Heart left ventricle (tissue), 16 donors: ENCODE results near the gene CENPV. TPM values are rescaled to one million over a fixed set of nuclear protein-coding genes. Genes with fewer than 3 reads are reported as not detected.
"Not testable (repeated sequence)": the region's sequence is repeated elsewhere in the genome, so short reads cannot be mapped to it uniquely, and the experiment has no call there.

ENCODE experiments used
- ATAC-seq, 4 donors: fragments of 200-7000 bp; cut with Tn5 transposase; one replicate each; pipeline ENCODE4 v1.9.1; 2020 to 2022; ENCODE audit warnings: moderate library complexity in 4 of 4, mild to moderate bottlenecking in 3 of 4, moderate number of reproducible peaks in 1 of 4
- DNase-seq, 5 donors: peaks; one replicate each; pipeline ENCODE4 v3.0.0-alpha.2; 2020
- H3K27ac ChIP-seq, 12 donors: fragments of 200-600 bp; sonication (generic) in 4 of 12; one replicate each; pipeline versions ENCODE4 v1.5.0 to v1.8.0; 2016 to 2022; ENCODE audit warnings: mild to moderate bottlenecking in 2 of 12
- H3K27me3 ChIP-seq, 9 donors: fragments of 200-600 bp; sonication (generic) in 2 of 9; one replicate each; pipeline versions ENCODE4 v1.5.1 to v1.8.0; 2016 to 2022; ENCODE audit warnings: mild to moderate bottlenecking in 3 of 9
- H3K36me3 ChIP-seq, 9 donors: fragments of 200-600 bp; sonication (generic) in 2 of 9; one replicate each; pipeline versions ENCODE4 v1.5.0 to v1.8.0; 2018 to 2022; ENCODE audit warnings: mild to moderate bottlenecking in 2 of 9
- H3K4me1 ChIP-seq, 12 donors: fragments of 200-600 bp; sonication (generic) in 4 of 12; one replicate each; pipeline versions ENCODE4 v1.5.0 to v1.8.0; 2016 to 2022; ENCODE audit warnings: mild to moderate bottlenecking in 3 of 12
- H3K4me3 ChIP-seq, 12 donors: fragments of 200-600 bp; sonication (generic) in 4 of 12; one replicate each; pipeline versions ENCODE4 v1.5.0 to v1.8.0; 2017 to 2022; ENCODE audit warnings: mild to moderate bottlenecking in 9 of 12, moderate library complexity in 4 of 12
- H3K9me3 ChIP-seq, 12 donors: fragments of 200-600 bp; sonication (generic) in 4 of 12; one replicate each; pipeline versions ENCODE4 v1.5.0 to v1.8.0; 2016 to 2022; ENCODE audit warnings: mild to moderate bottlenecking in 1 of 12
- CTCF ChIP-seq, 12 donors: fragments of 200-600 bp; sonication (generic) in 4 of 12; IDR thresholded peaks; one replicate each; pipeline versions ENCODE4 v1.5.0 to v1.8.0; 2018 to 2022; ENCODE audit warnings: antibody characterized with exemption in 12 of 12, mild to moderate bottlenecking in 5 of 12
- POLR2A ChIP-seq, 2 donors: fragments of 450-650 bp; IDR thresholded peaks; one replicate each; pipeline ENCODE4 v1.6.1; 2017; ENCODE audit warnings: antibody characterized with exemption in 2 of 2, mild to moderate bottlenecking in 2 of 2, moderate library complexity in 2 of 2
- WGBS, 4 donors: extraction: QIAGEN DNeasy Blood & Tissue Kit in 2 of 4; methylation state at CpG; one replicate each; pipeline versions ENCODE4 v1.1.5 to v1.1.7; 2013 to 2018; 5-methylcytosine and 5-hydroxymethylcytosine counted together
- intact Hi-C, 10 donors: fragments of 100-400 bp; cut with DNase I; formaldehyde crosslinking; loops; one replicate each; pipeline versions ENCODE4 v1.11.1 to v1.14.2; 2022
- polyA plus RNA-seq, 2 donors: library from polyadenylated mRNA; stranded (reverse); fragments of 200-250 nt; gene quantifications; one replicate each; pipeline ENCODE4 v1.2.3, GENCODE V29; 2013
- total RNA-seq, 9 donors: library from RNA; depleted of rRNA in 2 of 9; stranded (reverse); fragments of >200 nt in 2 of 9; fragmentation: NEBNext Ultra II Directional in 3 of 9; extraction: Animal tissue kit (Norgen Biotek cat#: 25700) in 3 of 9; gene quantifications; one replicate each; pipeline versions ENCODE4 v1.1.0 to v1.2.4, GENCODE V29; 2016 to 2023
- donor health status: ischemic (EF 13 %, LVEDD 7.1; RV severe dilation, severe dysfunction).
- donor health status: healthy with polysubstance abuse.
- donor health status: DM: no; HTN: yes; CAD: no.
- donor health status: DM: no; HTN: no; CAD: no.
- donor health status: ischemic (EF 25% LVEDD 6.9; RV normal size, moderate dysfunction).
- donor health status: ischemic (EF 25% LVEDD 5.7; RV mildly dilated, moderate dysfunction).
- donor health status: healthy.
- donor health status: DM: yes; HTN: yes; CAD: no.
- donor health status: ischemic (EF 35%, LVEDD 5.7; RV mildly dilated, moderate dysfunction).
- donor health status: nonischemic (EF 11% LVEDD 7.7; RV severe dilation, severe dysfunction).
- donor health status: DM: yes; HTN: yes; CAD: no.
- donor health status: PGD.
- donor health status: ischemic (EF 29% LVEDD 5.4; RV normal size, mild dysfunction).
- donor health status: nonischemic (EF 23%, LVEDD 6.1; RV moderate dilation, normal function).

CENPV gene
- total and polyA plus RNA-seq, 11 donors: 9.1 to 18.7 (median 11.5) TPM

DNA sequence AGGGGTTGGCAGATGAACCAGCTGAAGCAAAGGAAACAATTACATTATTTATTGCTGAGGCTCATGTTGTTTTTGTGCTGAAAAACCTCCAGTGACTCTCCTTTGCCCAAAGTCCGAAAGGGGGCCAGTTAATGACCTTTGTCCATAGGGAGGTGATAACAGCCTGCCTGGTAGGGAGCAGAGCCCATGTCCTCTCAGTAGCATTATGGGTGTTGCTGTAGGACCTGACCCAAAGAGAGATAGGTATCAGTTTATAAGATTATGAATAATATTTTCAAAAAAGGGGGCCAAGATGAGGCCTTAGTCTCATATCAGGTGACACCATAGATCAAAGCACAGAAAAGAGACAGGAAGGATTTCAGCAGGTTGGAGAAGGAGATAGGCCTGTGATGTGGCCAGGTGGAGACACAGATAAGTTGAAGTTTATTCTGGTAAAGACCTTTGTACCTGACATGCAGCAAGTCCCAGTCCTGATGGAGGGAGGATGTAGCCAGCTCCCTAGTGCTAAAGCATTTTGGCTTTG lies 55.1 kb downstream of the CENPV start:
- H3K36me3 ChIP-seq: peaks cover 0 to 23% (median 8%) of the 10 kb centered on the region in 9 donors
- DNase-seq: no peak
- no peak overlapping the region for H3K4me3 ChIP-seq
- H3K9me3 ChIP-seq: no peaks in the 10 kb centered on the region
- TF ChIP-seq POLR2A (IDR thresholded peaks at IDR 0.05): no peak
- no peak for TF ChIP-seq CTCF (IDR thresholded peaks at IDR 0.05)
- no peak for ATAC-seq
- no peaks in the 10 kb centered on the region for H3K27me3 ChIP-seq
- intact Hi-C loops: no loop called here
- WGBS, 4 donors: 95 to 100% (median 98%) methylated on average over 1 of the region's 1 CpG
- no peak overlapping the region for H3K27ac ChIP-seq
- H3K4me1 ChIP-seq: no peaks in the 10 kb centered on the region

GRCh38 chr17:16297367-16298139 lies 55.7 kb downstream of the CENPV start:
- Histone ChIP-seq H3K27me3 (no peaks in the 10 kb centered on the region), H3K4me3 (no peak overlapping the region), H3K9me3 (no peaks in the 10 kb centered on the region), H3K27ac (no peak overlapping the region), H3K4me1 (no peaks in the 10 kb centered on the region), H3K36me3 (peaks cover 0 to 23% (median 8%) of the 10 kb centered on the region in 9 donors)
- intact Hi-C loops: no loop called here
- DNase-seq (no peak), ATAC-seq (no peak)
- TF ChIP-seq POLR2A (IDR thresholded peaks at IDR 0.05): no peak
- no peak for TF ChIP-seq CTCF (IDR thresholded peaks at IDR 0.05)
- 82 to 85% (median 83%) methylated on average over 10 to 11 of the region's 11 CpGs for WGBS, 4 donors

- H3K27me3 ChIP-seq, DNase-seq, H3K9me3 ChIP-seq, intact Hi-C loops, H3K4me1 ChIP-seq, ATAC-seq, H3K4me3 ChIP-seq, H3K27ac ChIP-seq: not testable (repeated sequence)
- peaks cover 0 to 15% (median 3%) of the 10 kb centered on the region in 9 donors for H3K36me3 ChIP-seq
- WGBS, 4 donors: 89 to 96% (median 96%) methylated on average over 3 of the region's 3 CpGs
Observed at GRCh38 chr17:16296072-16296471, 57.2 kb downstream of the CENPV start.

- intact Hi-C loops: no loop called here
- DNase-seq (no peak), ATAC-seq (no peak)
- WGBS, 4 donors: 96 to 98% (median 96%) methylated on average over 2 of the region's 2 CpGs
- Histone ChIP-seq H3K27ac (no peak overlapping the region), H3K27me3 (no peaks in the 10 kb centered on the region), H3K4me1 (no peaks in the 10 kb centered on the region), H3K9me3 (no peaks in the 10 kb centered on the region), H3K4me3 (no peak overlapping the region), H3K36me3 (peaks cover 0 to under 1% (median 0%) of the 10 kb centered on the region in 9 donors)
- no peak for TF ChIP-seq POLR2A (IDR thresholded peaks at IDR 0.05)
- TF ChIP-seq CTCF (IDR thresholded peaks at IDR 0.05): no peak
Observed at GRCh38 chr17:16294560-16294959, 58.7 kb downstream of the CENPV start.
